ENCODE measurements around the gene CTSF.

The CTSF gene

DNA sequence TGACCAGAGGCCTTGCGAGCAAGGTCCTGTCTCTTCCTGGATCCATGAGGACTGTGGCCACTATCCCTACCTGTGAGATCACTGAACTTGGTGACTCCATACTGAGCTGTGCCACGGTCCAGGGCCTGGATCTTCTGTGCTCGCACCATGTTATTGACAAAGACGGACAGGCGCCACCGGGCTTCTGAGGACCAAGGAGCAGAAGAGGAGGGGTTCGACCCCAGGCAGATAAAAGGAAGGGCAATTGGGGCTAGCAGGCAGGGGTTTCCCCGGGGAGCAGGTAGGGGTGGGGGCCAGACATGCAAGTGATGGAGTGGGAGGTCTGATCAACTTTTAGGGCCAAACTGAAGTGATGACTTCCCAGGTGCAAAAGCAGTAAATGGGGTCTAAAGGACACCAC, 2.2 kb downstream of the CTSF start:
- DNase-seq (ENCODE audit: extremely low spot score) = no peak
- no peak for TF ChIP-seq CTBP1 (IDR thresholded peaks at IDR 0.05; ENCODE audit: borderline replicate concordance)
- no peak for TF ChIP-seq FOXA1 (IDR thresholded peaks at IDR 0.05)
- no peak for TF ChIP-seq FOXK2 (IDR thresholded peaks at IDR 0.05)
- no peak for TF ChIP-seq NFRKB (IDR thresholded peaks at IDR 0.05)
- no peak for TF ChIP-seq ARNT (IDR thresholded peaks at IDR 0.05)
- no peak for TF ChIP-seq L3MBTL2 (conservative IDR thresholded peaks at IDR 0.05)
- no peak for TF ChIP-seq BHLHE40 (IDR thresholded peaks at IDR 0.05; ENCODE audit: borderline replicate concordance)
- TF ChIP-seq HDGF (IDR thresholded peaks at IDR 0.05; ENCODE audit: borderline replicate concordance) = no peak
- TF ChIP-seq ELF4 (IDR thresholded peaks at IDR 0.05) = no peak
- TF ChIP-seq FOXM1 (IDR thresholded peaks at IDR 0.05; ENCODE audit: borderline replicate concordance) = no peak
- POLR2A ChIA-PET = no interaction called here
- CTCF ChIA-PET = no interaction called here

DNA sequence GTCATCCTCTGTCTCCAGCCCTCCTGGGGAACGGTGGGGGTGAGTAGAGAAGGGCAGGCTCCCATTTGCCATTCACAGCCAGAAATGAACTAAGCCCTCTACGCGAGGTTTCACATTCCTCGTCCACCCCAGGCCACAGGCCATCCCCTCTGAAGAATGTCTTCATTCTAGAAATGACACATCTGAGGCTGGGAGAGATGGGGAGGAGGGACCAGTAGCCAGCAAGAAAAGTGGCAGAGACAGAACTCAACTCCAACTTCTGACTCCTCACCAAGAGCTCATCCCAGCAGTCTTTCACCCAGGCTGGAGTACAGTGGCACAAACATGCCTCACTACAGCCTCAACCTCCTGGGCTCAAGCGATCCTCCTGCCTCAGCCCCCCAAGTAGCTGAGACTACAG, 3.4 kb downstream of the CTSF start:
- ChIA-PET POLR2A (no interaction called here), CTCF (interaction anchor here (0.7 kb wide), 1 partner anchor 806 kb away, joined by 4 read pairs; no protein-coding TSS in a partner anchor)
- no peak for DNase-seq (ENCODE audit: extremely low spot score)
- TF ChIP-seq SUZ12 (IDR thresholded peaks at IDR 0.05) (no peak), FOXK2 (IDR thresholded peaks at IDR 0.05) (no peak), NFRKB (IDR thresholded peaks at IDR 0.05) (no peak), FOXA1 (IDR thresholded peaks at IDR 0.05) (no peak), CTBP1 (IDR thresholded peaks at IDR 0.05; ENCODE audit: borderline replicate concordance) (no peak), ELF4 (IDR thresholded peaks at IDR 0.05) (no peak), ARNT (IDR thresholded peaks at IDR 0.05) (no peak), BHLHE40 (IDR thresholded peaks at IDR 0.05; ENCODE audit: borderline replicate concordance) (no peak), FOXM1 (IDR thresholded peaks at IDR 0.05; ENCODE audit: borderline replicate concordance) (no peak), HDGF (IDR thresholded peaks at IDR 0.05; ENCODE audit: borderline replicate concordance) (no peak)

DNA sequence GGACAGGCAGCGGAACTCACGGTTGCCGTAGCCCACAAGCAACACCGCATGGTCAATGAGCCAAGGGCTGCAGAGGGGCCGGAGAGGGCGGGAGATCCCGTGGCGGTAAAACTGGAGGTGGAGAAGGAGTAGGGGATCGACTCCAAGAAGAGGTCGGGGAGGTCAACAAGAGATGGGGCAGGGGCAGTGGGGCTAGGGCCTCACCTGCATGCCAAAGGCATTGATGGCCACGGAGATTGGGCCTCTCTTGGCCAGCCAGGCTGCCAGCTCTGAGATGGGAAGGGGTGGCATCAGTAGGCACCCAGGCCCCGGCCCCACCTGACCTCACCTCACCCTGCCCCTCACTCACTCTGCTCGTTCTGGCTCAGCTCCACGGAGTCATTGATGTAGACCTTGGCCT, 3.9 kb downstream of the CTSF start:
- no peak for DNase-seq (ENCODE audit: extremely low spot score)
- POLR2A ChIA-PET = no interaction called here
- no peak for TF ChIP-seq FOXM1 (IDR thresholded peaks at IDR 0.05; ENCODE audit: borderline replicate concordance)
- CTCF ChIA-PET = interaction anchor here (0.7 kb wide), 1 partner anchor 806 kb away, joined by 4 read pairs; no protein-coding TSS in a partner anchor

DNA sequence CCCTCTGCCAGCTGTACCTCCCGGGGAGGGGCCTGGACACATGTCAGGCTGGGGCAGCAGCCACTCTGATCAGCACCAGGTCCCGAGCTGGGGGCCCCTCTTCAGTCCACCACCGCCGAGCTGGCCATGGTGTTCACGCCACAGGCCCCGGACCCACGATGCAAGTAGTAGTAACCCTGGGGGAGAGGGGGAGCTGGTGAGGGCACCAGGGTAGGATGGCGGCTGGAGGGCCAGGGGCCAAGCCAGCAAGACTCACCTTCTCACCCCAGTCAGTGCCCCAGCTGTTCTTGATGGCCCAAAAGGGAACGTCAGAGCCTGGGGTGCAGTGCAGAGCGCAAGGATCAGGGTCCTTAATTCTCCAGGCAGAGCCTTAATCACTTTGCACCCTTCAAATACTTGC, 4.6 kb downstream of the CTSF start:
- DNase-seq (ENCODE audit: extremely low spot score) = no peak
- no peak for TF ChIP-seq TARDBP (IDR thresholded peaks at IDR 0.05)
- CTCF ChIA-PET = no interaction called here
- POLR2A ChIA-PET = interaction anchor here (1.2 kb wide), 1 partner anchor 52 kb away, joined by 3 read pairs; the partner anchor contains the start of gene RBM14

DNA sequence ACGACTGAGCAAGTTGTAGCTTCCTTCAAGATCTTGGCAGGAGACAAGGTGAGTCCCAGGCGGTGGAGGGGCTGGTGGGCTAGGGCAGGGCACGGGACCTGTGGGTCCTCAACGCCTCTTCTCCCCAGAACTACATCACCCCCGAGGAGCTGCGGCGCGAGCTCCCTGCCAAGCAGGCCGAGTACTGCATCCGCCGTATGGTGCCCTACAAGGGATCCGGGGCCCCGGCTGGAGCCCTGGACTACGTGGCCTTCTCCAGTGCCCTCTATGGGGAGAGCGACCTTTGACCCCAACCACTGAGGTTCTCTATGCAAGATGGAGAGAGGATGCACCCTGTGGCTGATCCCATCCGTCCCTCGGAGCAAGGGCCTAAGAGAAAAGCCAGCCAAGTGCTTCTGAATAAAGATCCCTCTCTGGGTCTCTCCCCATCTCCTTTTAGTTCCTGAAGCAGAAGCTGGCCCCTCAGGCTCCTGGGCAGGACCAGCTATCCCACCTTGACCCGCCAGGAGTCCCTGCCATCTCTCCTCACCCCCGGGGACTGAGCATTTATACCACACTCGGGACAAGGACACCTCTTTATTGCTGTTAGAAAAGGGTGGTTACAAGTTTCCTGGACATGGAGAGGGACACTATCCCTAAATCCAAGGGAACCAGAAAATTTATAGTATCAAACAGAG, 5.4 kb downstream of the CTSF start:
- TF ChIP-seq L3MBTL2 (conservative IDR thresholded peaks at IDR 0.05) = no peak
- no peak for TF ChIP-seq ARNT (IDR thresholded peaks at IDR 0.05)
- no peak for TF ChIP-seq FOXA1 (IDR thresholded peaks at IDR 0.05)
- TF ChIP-seq LEF1 (IDR thresholded peaks at IDR 0.05; ENCODE audit: borderline replicate concordance) = no peak
- TF ChIP-seq NFRKB (IDR thresholded peaks at IDR 0.05) = no peak
- no peak for TF ChIP-seq SUZ12 (IDR thresholded peaks at IDR 0.05)
- TF ChIP-seq, protein P1, sequence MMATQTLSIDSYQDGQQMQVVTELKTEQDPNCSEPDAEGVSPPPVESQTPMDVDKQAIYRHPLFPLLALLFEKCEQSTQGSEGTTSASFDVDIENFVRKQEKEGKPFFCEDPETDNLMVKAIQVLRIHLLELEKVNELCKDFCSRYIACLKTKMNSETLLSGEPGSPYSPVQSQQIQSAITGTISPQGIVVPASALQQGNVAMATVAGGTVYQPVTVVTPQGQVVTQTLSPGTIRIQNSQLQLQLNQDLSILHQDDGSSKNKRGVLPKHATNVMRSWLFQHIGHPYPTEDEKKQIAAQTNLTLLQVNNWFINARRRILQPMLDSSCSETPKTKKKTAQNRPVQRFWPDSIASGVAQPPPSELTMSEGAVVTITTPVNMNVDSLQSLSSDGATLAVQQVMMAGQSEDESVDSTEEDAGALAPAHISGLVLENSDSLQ (IDR thresholded peaks at IDR 0.05) = no peak
- no peak for TF ChIP-seq BHLHE40 (IDR thresholded peaks at IDR 0.05; ENCODE audit: borderline replicate concordance)
- no peak for TF ChIP-seq ELF4 (IDR thresholded peaks at IDR 0.05)
- no peak for TF ChIP-seq FOXK2 (IDR thresholded peaks at IDR 0.05)
- no peak for TF ChIP-seq ZNF384 (IDR thresholded peaks at IDR 0.05)
- no peak for TF ChIP-seq CTBP1 (IDR thresholded peaks at IDR 0.05; ENCODE audit: borderline replicate concordance)
- no peak for TF ChIP-seq TARDBP (IDR thresholded peaks at IDR 0.05)
- no peak for TF ChIP-seq FOXM1 (IDR thresholded peaks at IDR 0.05; ENCODE audit: borderline replicate concordance)
- DNase-seq (ENCODE audit: extremely low spot score) = no peak
- ChIA-PET CTCF (no interaction called here), POLR2A (interaction anchor here (1.2 to 2.0 kb wide), 2 partner anchors 17 to 53 kb away, joined by 3 to 4 read pairs; partner anchors contain the start of genes RBM14 and ZDHHC24)

DNA sequence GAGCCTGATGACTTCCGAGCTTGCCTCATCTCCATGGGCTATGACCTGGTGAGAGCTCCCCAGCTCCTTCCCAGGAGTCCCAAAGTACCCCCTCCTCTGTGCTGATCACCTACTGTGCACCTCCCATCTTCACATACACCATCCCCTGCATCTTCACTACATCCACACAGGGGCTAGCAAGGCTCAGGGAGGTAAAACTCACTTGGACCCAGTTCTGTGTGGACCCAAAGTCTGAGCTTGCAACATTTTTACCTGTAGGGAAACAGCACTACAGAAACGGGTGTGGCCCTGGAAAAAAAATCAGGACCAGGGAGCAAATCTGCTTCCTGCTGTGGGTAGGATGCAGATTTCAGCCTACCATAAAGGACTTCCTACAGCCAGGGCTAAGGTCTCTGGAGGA, 6.1 kb downstream of the CTSF start:
- no peak for DNase-seq (ENCODE audit: extremely low spot score)
- CTCF ChIA-PET = interaction anchor here (0.5 kb wide), 1 partner anchor 69 kb away, joined by 3 read pairs; no protein-coding TSS in a partner anchor
- POLR2A ChIA-PET = interaction anchor here (2.0 kb wide), 1 partner anchor 17 kb away, joined by 4 read pairs; the partner anchor contains the start of gene ZDHHC24
- TF ChIP-seq CTBP1 (IDR thresholded peaks at IDR 0.05; ENCODE audit: borderline replicate concordance) = no peak
- TF ChIP-seq, protein P1 (IDR thresholded peaks at IDR 0.05) = no peak
- no peak for TF ChIP-seq FOXM1 (IDR thresholded peaks at IDR 0.05; ENCODE audit: borderline replicate concordance)
- no peak for TF ChIP-seq ZNF384 (IDR thresholded peaks at IDR 0.05)
- TF ChIP-seq HDGF (IDR thresholded peaks at IDR 0.05; ENCODE audit: borderline replicate concordance) = no peak
- TF ChIP-seq ELF4 (IDR thresholded peaks at IDR 0.05) = no peak
- no peak for TF ChIP-seq TARDBP (IDR thresholded peaks at IDR 0.05)
- no peak for TF ChIP-seq FOXA1 (IDR thresholded peaks at IDR 0.05)

DNA sequence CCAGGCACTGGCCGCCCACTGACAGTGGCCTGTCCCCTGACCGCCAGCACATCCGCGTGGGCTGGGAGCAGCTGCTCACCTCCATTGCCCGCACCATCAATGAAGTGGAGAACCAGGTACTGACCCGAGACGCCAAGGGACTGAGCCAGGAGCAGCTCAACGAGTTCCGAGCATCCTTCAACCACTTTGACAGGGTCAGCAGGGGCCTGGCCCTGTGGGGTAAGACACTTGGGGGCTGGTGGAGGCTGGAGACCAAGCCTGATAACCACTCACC, 6.5 kb downstream of the CTSF start:
- TF ChIP-seq ARNT (IDR thresholded peaks at IDR 0.05) (no peak), FOXA1 (IDR thresholded peaks at IDR 0.05) (no peak), LEF1 (IDR thresholded peaks at IDR 0.05; ENCODE audit: borderline replicate concordance) (no peak), CTBP1 (IDR thresholded peaks at IDR 0.05; ENCODE audit: borderline replicate concordance) (no peak), SP1 (IDR thresholded peaks at IDR 0.05) (no peak), FOXK2 (IDR thresholded peaks at IDR 0.05) (no peak), HDGF (IDR thresholded peaks at IDR 0.05; ENCODE audit: borderline replicate concordance) (no peak), TARDBP (IDR thresholded peaks at IDR 0.05) (no peak), SUZ12 (IDR thresholded peaks at IDR 0.05) (no peak)
- TF ChIP-seq, protein P1 (IDR thresholded peaks at IDR 0.05) = no peak
- CTCF ChIA-PET = interaction anchor here (0.5 kb wide), 1 partner anchor 68 kb away, joined by 3 read pairs; no protein-coding TSS in a partner anchor
- POLR2A ChIA-PET = interaction anchor here (1.2 to 2.0 kb wide), 2 partner anchors 12 to 16 kb away, joined by 3 to 4 read pairs; partner anchors contain the start of gene ZDHHC24

More for the DNA sequence above, 6.5 kb downstream of the CTSF start:
- DNase-seq (ENCODE audit: extremely low spot score) = no peak
